ENCODE data around the gene FGD5. TPM values are rescaled to one million over a fixed set of nuclear protein-coding genes. Genes with fewer than 3 reads are reported as not detected.

FGD5 gene
- polyA plus RNA-seq, 1 of the 3 experiments (the other 2 are of a cell fraction), result not detected

- H3K36me3 ChIP-seq (replicated peaks in 1 of 2; ENCODE audit: control insufficient read depth in 1 of 2, insufficient read depth in 2 of 2, low read length in 1 of 2), result no peaks in the 10 kb centered on the region
- H3K4me3 ChIP-seq (ENCODE audit: low read depth in 2 of 2, low read length in 1 of 2), result no peak overlapping the region
- H3K4me1 ChIP-seq (ENCODE audit: control insufficient read depth in 1 of 2, insufficient read depth in 2 of 2, low read depth in 1 of 2, low read length in 1 of 2), result peaks cover 0 to 4% of the 10 kb centered on the region in 2 experiments; a peak in 1 of 4 replicates
- H3K9ac ChIP-seq, result no peak overlapping the region
- no peaks in the 10 kb centered on the region for H3F3A ChIP-seq (replicated peaks; ENCODE audit: insufficient read depth)
- no peak for DNase-seq
- no peak overlapping the region for H3K27ac ChIP-seq (ENCODE audit: low read depth in 2 of 2, low read length in 1 of 2)
- no peaks in the 10 kb centered on the region for H4K20me1 ChIP-seq (ENCODE audit: insufficient read depth)
- H2AFZ ChIP-seq (ENCODE audit: low read depth), result no peak overlapping the region
- WGBS (ENCODE audit: low lambda C conversion rate), result 54% methylated on average over 2 of the region's 2 CpGs
- H3K9me2 ChIP-seq, result no peaks in the 10 kb centered on the region
- TF ChIP-seq POLR2AphosphoS5 (IDR thresholded peaks at IDR 0.05; ENCODE audit: low read depth, low read length), result no peak
- no peak for TF ChIP-seq PBX3 (IDR thresholded peaks at IDR 0.05)
- no peak for TF ChIP-seq SIN3A (IDR thresholded peaks at IDR 0.05; ENCODE audit: borderline replicate concordance, low read depth, low read length)
- TF ChIP-seq GATA2 (CRISPR knock-in tag; IDR thresholded peaks at IDR 0.05), result no peak
- no peak for TF ChIP-seq FOXM1 (IDR thresholded peaks at IDR 0.05; ENCODE audit: low read depth)
- no peak for TF ChIP-seq SMC3 (IDR thresholded peaks at IDR 0.05; ENCODE audit: low read depth, low read length)
- TF ChIP-seq RAD21 (IDR thresholded peaks at IDR 0.05; ENCODE audit: low read length), result no peak
- no peak for TF ChIP-seq MAX (IDR thresholded peaks at IDR 0.05; ENCODE audit: low read depth)
- TF ChIP-seq, protein P1, sequence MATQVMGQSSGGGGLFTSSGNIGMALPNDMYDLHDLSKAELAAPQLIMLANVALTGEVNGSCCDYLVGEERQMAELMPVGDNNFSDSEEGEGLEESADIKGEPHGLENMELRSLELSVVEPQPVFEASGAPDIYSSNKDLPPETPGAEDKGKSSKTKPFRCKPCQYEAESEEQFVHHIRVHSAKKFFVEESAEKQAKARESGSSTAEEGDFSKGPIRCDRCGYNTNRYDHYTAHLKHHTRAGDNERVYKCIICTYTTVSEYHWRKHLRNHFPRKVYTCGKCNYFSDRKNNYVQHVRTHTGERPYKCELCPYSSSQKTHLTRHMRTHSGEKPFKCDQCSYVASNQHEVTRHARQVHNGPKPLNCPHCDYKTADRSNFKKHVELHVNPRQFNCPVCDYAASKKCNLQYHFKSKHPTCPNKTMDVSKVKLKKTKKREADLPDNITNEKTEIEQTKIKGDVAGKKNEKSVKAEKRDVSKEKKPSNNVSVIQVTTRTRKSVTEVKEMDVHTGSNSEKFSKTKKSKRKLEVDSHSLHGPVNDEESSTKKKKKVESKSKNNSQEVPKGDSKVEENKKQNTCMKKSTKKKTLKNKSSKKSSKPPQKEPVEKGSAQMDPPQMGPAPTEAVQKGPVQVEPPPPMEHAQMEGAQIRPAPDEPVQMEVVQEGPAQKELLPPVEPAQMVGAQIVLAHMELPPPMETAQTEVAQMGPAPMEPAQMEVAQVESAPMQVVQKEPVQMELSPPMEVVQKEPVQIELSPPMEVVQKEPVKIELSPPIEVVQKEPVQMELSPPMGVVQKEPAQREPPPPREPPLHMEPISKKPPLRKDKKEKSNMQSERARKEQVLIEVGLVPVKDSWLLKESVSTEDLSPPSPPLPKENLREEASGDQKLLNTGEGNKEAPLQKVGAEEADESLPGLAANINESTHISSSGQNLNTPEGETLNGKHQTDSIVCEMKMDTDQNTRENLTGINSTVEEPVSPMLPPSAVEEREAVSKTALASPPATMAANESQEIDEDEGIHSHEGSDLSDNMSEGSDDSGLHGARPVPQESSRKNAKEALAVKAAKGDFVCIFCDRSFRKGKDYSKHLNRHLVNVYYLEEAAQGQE (IDR thresholded peaks at IDR 0.05; ENCODE audit: low read depth, low read length), result no peak
- TF ChIP-seq NRF1 (IDR thresholded peaks at IDR 0.05; ENCODE audit: low read depth, low read length), result no peak
- TF ChIP-seq EZH2phosphoT487 (IDR thresholded peaks at IDR 0.05; ENCODE audit: borderline replicate concordance, low read depth), result no peak
- no peak for TF ChIP-seq IRF3 (IDR thresholded peaks at IDR 0.05; ENCODE audit: low read depth, low read length)
- TF ChIP-seq TEAD4 (IDR thresholded peaks at IDR 0.05; ENCODE audit: borderline replicate concordance, insufficient read depth), result no peak
- CTCF ChIA-PET, result interaction anchor here (0.9 to 9.1 kb wide), 6 partner anchors 10 to 128 kb away, joined by 3 to 134 read pairs (median 8); no protein-coding TSS in a partner anchor
- no peaks in the 10 kb centered on the region for H3K27me3 ChIP-seq (ENCODE audit: insufficient read depth)
- POLR2A ChIA-PET, result no interaction called here
- H3K4me2 ChIP-seq, result no peak overlapping the region
- H3K9me3 ChIP-seq, result no peaks in the 10 kb centered on the region
- no peaks in the 10 kb centered on the region for H3K79me2 ChIP-seq (ENCODE audit: insufficient read depth)
These were observed 24.3 kb upstream of the FGD5 start for GRCh38 chr3:14794435-14794834.

All from SK-N-SH (cell line).